GM21529 (cell line): ENCODE data around the gene PTDSS2.

Experiments
- ATAC-seq: cut with Tn5 transposase; IDR thresholded peaks from one replicate; pipeline ENCODE4 v1.9.1; 2021; ENCODE audit not compliant: unreplicated experiment

Gene PTDSS2

GRCh38 chr11:488579-488978 is 38.5 kb downstream of the PTDSS2 start:
- ATAC-seq: no peak

DNA sequence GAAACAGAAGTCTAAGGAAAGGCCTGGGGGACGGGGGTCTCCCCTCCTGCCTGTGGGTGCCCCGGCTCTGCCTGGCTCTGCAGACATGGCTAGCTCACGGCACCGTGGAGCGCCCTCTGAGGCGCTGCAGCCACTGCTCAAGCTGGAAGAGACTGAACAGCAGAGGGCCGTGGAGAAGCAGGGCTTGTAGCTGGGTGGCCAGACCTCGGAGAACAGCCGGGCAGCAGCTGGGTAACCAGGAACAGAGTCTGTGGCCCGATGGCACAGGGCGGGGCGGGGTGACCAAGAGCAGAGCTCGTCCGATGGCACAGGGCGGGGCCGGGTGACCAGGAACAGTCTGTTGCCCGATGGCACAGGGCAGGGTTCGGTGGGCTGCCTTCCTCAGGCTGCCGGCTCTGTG is 38.9 kb downstream of the PTDSS2 start:
- no peak for ATAC-seq

DNA sequence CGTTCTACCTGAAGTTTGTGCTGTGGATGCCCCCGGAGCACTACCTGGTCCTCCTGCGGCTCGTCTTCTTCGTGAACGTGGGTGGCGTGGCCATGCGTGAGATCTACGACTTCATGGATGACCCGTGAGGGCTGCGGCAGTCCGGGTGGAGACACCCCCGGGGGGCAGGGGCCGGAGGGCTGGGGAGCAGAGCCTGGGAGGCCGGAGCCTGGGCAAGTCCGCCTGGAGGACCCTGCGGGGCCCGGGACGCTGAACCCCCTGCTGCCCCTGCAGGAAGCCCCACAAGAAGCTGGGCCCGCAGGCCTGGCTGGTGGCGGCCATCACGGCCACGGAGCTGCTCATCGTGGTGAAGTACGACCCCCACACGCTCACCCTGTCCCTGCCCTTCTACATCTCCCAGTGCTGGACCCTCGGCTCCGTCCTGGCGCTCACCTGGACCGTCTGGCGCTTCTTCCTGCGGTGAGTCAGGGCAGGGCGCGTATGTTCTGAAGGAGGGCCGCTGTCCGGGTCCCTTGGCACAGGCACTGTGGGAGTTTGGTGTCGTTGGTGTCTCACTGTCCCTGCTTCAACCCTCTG is 39.6 kb downstream of the PTDSS2 start:
- ATAC-seq: no peak

DNA sequence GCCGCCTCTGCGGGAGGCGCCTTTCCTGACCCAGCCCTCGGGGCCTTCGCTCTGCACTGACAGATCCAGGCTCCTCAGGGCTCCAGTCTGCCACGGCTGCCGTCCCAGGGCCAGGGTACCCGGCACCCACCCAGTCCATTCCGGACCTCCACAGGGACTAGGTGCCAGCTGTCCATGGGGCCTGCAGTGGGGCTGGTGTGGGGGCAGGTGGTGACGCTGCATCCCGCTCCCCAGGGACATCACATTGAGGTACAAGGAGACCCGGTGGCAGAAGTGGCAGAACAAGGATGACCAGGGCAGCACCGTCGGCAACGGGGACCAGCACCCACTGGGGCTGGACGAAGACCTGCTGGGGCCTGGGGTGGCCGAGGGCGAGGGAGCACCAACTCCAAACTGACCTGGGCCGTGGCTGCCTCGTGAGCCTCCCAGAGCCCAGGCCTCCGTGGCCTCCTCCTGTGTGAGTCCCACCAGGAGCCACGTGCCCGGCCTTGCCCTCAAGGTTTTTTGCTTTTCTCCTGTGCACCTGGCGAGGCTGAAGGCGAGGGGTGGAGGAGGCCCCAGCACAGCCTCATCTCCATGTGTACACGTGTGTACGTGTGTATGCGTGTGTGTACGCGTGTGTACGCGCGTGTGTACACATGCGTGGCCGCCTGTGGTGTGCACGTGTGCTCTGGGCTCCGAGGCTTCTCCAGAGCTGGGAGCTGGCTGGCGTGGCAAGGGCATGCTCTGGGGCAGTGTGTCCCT is 40.3 kb downstream of the PTDSS2 start:
- ATAC-seq: no peak

GRCh38 chr11:490930-491260 is 40.8 kb downstream of the PTDSS2 start:
- ATAC-seq: no peak

- no peak for ATAC-seq
These were observed 41.3 kb downstream of the PTDSS2 start for GRCh38 chr11:491358-491757.

DNA sequence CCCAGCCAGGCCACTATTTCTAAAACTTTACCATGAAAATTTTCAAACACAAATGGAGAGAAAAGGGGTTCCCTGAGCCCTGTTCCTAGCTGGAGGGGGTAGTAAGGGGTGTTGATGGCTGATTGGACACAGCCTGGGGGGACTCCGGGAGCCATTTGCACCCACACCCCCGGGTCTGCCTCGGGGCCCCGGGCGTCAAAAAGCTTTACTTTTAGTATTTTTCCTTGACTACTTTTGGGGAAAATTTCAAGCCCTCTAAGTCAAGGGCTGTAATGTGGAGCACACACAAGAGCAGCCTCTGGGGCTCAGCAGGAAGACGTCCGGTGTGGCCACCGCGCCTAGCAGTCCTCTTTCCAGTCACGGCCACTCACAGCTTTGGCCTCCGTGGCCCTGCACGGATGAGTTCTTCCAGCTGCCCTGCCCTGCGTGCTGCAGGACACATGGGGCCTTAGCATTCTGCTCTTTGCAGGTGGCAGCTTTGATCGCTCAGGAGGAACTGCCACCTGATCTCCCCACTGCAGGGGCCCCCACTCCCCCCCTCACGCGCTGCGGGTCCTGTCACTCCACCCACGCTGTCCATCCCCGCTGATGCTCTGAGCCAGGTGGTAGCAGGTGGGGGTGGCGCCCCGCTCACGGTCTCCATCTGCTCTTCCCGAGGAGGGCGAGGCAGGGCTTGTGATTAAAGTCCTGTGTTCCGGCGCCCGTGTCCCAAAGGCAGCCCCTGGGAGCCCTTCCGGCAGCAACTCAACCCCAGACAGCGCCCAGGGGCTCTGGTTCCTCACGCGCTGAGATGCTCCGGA is 42.5 kb downstream of the PTDSS2 start:
- no peak for ATAC-seq

GRCh38 chr11:494761-495536 is 44.9 kb downstream of the PTDSS2 start:
- ATAC-seq: no peak

GRCh38 chr11:495537-495931 is 45.5 kb downstream of the PTDSS2 start:
- no peak for ATAC-seq

- no peak for ATAC-seq
These were observed 46.9 kb downstream of the PTDSS2 start for GRCh38 chr11:496834-497564.

DNA sequence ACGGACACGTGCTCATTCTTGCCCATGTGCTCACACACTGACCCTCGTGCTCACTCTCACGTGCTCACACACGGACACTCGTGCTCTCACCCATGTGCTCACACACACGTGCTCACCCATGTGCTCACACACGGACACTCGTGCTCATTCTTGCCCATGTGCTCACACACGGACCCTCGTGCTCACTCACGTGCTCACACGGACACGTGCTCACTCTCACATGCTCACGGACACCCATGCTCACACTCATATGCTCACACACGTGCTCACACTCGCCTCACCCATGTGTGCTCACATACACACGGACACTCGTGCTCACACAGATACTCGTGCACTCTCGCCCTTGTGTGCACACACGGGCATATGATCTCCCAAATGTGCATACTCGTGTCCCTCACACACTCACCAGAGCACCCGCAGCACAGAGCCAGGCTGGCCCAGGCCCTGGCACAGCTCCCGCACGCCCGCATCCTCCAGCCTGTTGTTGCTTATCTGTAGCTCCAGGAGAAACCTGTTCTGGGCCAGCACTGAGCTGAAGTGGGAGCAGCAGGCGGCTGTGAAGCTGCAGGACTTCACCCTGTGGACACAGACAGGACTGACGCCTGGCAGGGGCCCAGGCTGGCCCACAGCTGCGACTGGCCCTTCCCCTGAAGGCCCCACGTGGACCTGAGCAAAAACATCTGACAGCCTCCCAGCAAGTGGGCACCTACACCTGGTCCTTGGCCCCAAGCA is 47.7 kb downstream of the PTDSS2 start:
- no peak for ATAC-seq

DNA sequence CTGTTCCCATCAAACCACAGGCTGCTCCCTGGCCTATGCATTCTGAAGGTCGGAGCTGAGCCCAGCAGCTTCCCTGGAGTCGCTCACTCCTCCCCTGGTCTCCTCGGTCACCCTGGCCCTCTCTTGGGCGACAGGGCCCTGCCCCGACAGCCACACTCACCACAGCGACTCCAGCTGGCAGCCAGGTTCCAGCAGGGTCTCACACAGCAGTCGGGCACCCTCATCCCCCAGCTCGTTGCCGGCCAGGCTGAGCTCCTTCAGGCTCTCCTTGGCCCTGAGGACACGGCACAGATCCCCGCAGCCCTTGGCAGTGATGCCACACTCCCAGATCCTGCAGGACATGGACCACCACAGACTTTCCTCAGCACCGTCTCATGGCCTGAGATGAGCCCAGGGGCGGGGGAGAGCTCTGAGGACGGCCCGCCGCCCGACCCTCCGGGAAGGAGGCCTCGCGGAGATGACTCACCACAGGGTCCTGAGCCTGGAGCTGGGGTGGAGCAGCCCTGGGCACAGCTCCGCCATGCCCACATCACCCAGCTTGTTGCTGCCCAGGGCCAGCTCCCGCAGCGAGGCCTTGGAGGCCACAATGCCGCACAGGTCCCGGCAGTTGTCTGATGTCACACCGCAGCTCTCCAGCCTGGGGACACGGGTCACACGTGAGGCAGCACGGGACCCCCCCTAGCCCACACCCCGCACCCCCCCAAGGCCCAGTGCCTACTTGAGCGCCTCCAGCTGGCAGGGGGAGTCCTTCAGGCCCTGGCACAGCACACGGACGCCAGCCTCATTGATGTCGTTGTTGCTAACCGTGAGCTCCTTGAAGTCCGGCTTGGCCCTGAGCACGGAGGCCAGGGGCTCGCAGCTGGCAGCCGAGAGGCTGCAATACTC is 48.5 kb downstream of the PTDSS2 start:
- ATAC-seq: no peak

- no peak for ATAC-seq
These were observed 49.4 kb downstream of the PTDSS2 start for GRCh38 chr11:499201-500076.

DNA sequence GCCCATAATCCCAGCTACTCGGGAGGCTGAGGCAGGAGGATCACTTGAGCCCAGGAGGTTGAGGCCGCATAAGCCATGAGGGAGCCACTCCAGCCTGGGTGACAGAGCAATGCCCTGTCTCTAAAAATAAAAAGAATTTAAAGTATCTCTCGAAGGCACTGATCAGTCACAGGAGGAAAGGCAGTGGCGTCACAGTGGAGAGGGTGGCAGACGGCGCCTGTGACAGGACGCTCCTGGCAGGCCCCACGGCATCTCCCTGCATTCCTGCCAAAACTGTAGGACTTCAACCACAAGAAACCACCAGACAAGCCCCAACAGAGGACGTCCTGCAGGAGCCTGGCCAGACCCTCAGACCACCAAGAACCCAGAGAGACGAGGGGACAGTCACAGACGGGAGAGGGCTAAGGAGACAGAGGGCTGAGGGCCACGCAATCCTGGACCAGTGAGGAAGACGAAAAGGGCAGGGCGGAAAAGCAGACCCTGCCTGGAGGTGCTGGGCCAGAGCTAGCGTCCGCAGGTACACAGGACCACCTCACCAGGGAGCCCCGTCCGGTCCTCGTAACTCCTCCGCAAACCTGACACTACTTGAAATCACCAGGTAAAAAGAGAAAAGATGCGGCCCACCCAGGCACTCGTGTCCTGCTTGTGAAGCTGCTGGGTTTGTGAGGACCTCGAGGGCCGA is 51.1 kb downstream of the PTDSS2 start:
- no peak for ATAC-seq

- no peak for ATAC-seq
These were observed 51.7 kb downstream of the PTDSS2 start for GRCh38 chr11:501683-502287.

DNA sequence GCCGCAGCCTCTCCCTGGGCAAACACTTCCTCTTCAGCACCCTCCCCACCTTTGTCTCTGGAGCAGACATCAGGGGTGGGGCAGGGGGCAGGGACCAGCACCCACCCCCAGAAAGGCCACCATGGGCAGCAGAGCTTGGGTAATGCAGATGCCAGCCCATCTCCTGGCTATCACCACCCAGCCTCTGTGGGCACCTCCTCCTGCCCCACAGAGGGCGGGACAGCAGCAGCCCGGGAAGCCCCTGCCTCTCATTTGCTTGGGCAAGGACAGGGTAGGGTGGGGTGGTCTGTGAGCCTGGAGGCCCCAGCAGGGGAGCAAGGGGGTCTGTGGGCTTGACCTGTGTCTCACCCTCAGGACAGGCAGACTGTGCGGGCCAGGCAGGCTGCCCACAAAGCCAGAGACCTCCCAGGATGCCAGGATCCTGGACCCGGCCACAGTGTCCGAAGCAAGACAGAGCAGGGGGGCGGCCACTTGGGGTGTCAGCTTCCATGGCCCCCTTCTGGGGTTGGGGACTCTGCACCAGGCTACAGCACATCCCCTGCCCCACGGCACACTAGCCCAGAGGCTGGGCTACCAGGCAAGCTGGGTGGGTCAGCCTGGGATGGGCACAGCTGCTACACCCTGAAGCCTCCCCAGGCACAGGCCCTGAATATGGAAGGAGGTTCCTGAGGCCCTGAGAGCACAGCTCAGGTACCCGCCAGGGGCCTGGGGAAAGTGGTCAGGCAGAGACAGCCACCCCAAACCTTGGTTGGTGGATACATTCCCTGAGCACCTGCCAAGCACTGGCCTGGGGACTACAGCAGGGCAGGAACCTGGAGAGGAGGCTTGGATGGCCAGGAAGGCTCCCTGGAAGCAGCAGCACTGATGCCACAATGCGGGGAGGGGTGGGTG is 52.5 kb downstream of the PTDSS2 start:
- ATAC-seq: no peak
